HepG2 (cell line): ENCODE data around the gene CCDC106. TPM values are rescaled to one million over a fixed set of nuclear protein-coding genes. Genes with fewer than 3 reads are reported as not detected.

Experiments
- ATF7-NPFF ChIP-seq: sonication (generic); formaldehyde crosslinking; IDR thresholded peaks from 2 replicates; pipeline ENCODE4 v1.8.1; 2023; ENCODE audit warnings: mild to moderate bottlenecking, low read depth, missing genetic modification reagents, moderate library complexity
- KMT2A ChIP-seq: sonication (generic); formaldehyde crosslinking; IDR thresholded peaks from 2 replicates; pipeline ENCODE4 v1.4.0; 2020; ENCODE audit warnings: missing genetic modification reagents
- MED1 ChIP-seq: sonication (generic); formaldehyde crosslinking; IDR thresholded peaks from 2 replicates; pipeline ENCODE4 v1.4.0; 2020; ENCODE audit warnings: missing genetic modification reagents
- MED13 ChIP-seq: sonication (generic); formaldehyde crosslinking; IDR thresholded peaks from 2 replicates; pipeline ENCODE4 v1.5.0; 2020; ENCODE audit warnings: missing genetic modification reagents
- MLLT10 ChIP-seq: sonication (generic); formaldehyde crosslinking; IDR thresholded peaks from 2 replicates; pipeline ENCODE4 v1.4.0; 2020; ENCODE audit warnings: missing genetic modification reagents
- NR3C1 ChIP-seq: sonication (generic); formaldehyde crosslinking; IDR thresholded peaks from 2 replicates; pipeline ENCODE4 v1.4.0; 2020; ENCODE audit warnings: missing genetic modification reagents
- REL ChIP-seq: sonication (generic); formaldehyde crosslinking; conservative IDR thresholded peaks from 2 replicates; pipeline ENCODE4 v1.8.0; 2022; ENCODE audit warnings: mild to moderate bottlenecking, missing genetic modification reagents, moderate library complexity
- REPIN1 ChIP-seq: sonication (generic); formaldehyde crosslinking; IDR thresholded peaks from 2 replicates; pipeline ENCODE4 v1.8.0; 2022; ENCODE audit warnings: missing genetic modification reagents, low read depth, mild to moderate bottlenecking, borderline replicate concordance
- RNF2 ChIP-seq: fragments of 450-650 bp; conservative IDR thresholded peaks from 2 replicates; pipeline ENCODE4 v1.6.1; 2016; ENCODE audit warnings: low read depth
- SIX4 ChIP-seq: sonication (generic); formaldehyde crosslinking; IDR thresholded peaks from 2 replicates; pipeline ENCODE4 v1.4.0; 2020; ENCODE audit warnings: missing genetic modification reagents
- THYN1 ChIP-seq: sonication (generic); formaldehyde crosslinking; IDR thresholded peaks from 2 replicates; pipeline ENCODE4 v1.8.1; 2023; ENCODE audit warnings: low read depth, mild to moderate bottlenecking, moderate library complexity, missing genetic modification reagents, borderline replicate concordance
- TP53 ChIP-seq: sonication (generic); formaldehyde crosslinking; conservative IDR thresholded peaks from 2 replicates; pipeline ENCODE4 v1.4.0; 2020; ENCODE audit warnings: missing genetic modification reagents
- U2AF2 ChIP-seq: fragments of 200-400 bp; formaldehyde crosslinking; IDR thresholded peaks from 2 replicates; pipeline ENCODE4 v1.6.1; 2017; ENCODE audit warnings: low read depth, mild to moderate bottlenecking, low read length
- ZFP1 ChIP-seq: IDR thresholded peaks from 2 replicates; pipeline ENCODE4 v1.6.1; 2016
- ZFP37 ChIP-seq: sonication (generic); formaldehyde crosslinking; IDR thresholded peaks from 2 replicates; pipeline ENCODE4 v1.4.0; 2020; ENCODE audit warnings: missing genetic modification reagents, borderline replicate concordance
- ZNF17 ChIP-seq: sonication (generic); formaldehyde crosslinking; IDR thresholded peaks from 2 replicates; pipeline ENCODE4 v1.5.0; 2020; ENCODE audit warnings: mild to moderate bottlenecking, missing genetic modification reagents
- polyA plus RNA-seq, 8 experiments: library from polyadenylated mRNA; depleted of rRNA in 3 of 8; stranded (reverse) in 7 of 8; unstranded in 1 of 8; fragments of >200 nt; fragmentation: Illumina TruSeq in 4 of 8; extraction: Trizol in 4 of 8; gene quantifications; 2 replicates each; pipeline versions ENCODE4 v1.2.1 to v1.2.3, GENCODE V29; 2011 to 2016; ENCODE audit warnings: low read depth in 4 of 8, missing spikeins in 1 of 8, mixed read lengths in 1 of 8; ENCODE audit not compliant: insufficient read depth in 1 of 8
- total RNA-seq, 5 experiments: library from RNA; depleted of rRNA; stranded (reverse); fragments of >200 nt; fragmentation: Illumina TruSeq; extraction: Trizol; gene quantifications; 2 replicates each; pipeline ENCODE4 v1.2.3, GENCODE V29; 2016; ENCODE audit warnings: low read depth in 1 of 5
- TF ChIP-seq, protein P1 (sequence below): sonication (generic); formaldehyde crosslinking; IDR thresholded peaks from 2 replicates; pipeline ENCODE4 v1.5.0; 2020; ENCODE audit warnings: mild to moderate bottlenecking, missing genetic modification reagents
- TF ChIP-seq, protein P2 (sequence below), 2 experiments: sonication (generic) in 1 of 2; formaldehyde crosslinking in 1 of 2; IDR thresholded peaks; 2 replicates each; pipeline versions ENCODE4 v1.6.1 to v1.9.0; 2014 to 2022; ENCODE audit warnings: antibody characterized with exemption in 1 of 2, borderline replicate concordance in 1 of 2, inconsistent platforms in 1 of 2, low read depth in 1 of 2, missing genetic modification reagents in 1 of 2
- TF ChIP-seq, protein P3 (sequence below): sonication (generic); formaldehyde crosslinking; IDR thresholded peaks from 2 replicates; pipeline ENCODE4 v1.5.1; 2020; ENCODE audit warnings: mild to moderate bottlenecking, missing genetic modification reagents

The CCDC106 gene
- total and polyA plus RNA-seq, 2 of the 13 experiments (the other 11 are each of a cell fraction or from before 2014, with no cell fraction given) = 4.7 to 8.8 TPM

DNA sequence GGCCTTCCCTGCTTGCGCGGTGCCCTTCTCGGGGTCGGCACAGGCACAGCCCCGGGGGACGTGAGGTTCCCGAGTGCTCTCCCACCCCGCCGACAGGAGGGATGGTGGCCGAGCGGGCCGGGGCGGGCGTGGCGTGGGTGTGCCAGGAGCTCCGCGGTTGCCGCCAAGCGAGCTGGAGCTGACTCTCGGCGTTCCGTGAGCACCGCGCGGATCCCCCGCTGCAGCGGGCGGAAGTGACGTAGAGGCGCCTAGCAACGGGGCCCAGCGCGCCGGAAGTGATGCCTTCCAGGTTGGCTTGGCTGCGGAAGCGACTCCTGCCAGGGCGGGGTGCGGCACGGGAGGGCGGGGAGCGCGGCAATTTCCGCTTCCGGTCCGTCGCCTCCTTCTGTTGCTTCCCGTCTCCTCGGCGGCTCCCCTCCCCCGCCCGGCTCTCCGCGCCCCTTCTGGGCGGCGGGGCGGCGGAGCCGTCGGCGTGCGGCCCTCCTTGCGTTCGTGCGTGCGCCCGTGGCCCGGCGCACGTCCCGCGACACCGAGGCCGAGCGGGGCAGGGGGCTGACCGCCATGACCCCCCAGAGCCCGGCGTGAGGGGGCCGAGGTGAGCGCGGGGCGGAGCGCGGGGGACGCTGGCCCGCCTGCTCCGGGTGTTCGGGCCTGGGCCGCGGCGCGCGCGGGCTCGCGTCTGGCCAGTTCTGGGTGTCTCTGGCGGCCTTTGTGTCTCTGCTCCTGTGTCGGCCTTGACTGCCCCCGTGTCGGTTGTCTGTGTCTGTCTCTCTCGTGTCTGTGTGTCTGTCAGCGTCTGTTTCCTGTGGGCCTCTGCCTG lies 27.0 kb downstream of the CCDC106 start, which contains the start of gene EPN1 (continued):
- TF ChIP-seq MLLT10 (CRISPR knock-in tag) (no peak), NR3C1 (CRISPR knock-in tag) (no peak), ZFP37 (CRISPR knock-in tag) (no peak), THYN1 (CRISPR knock-in tag) (no peak), ATF7-NPFF (CRISPR knock-in tag) (no peak; the same call in 1 of the 2 replicates), REPIN1 (CRISPR knock-in tag) (no peak), REL (CRISPR knock-in tag) (0 out of 2 replicates have a peak, but pooled peaks have one; percentile 44), RNF2 (no peak), ZNF17 (CRISPR knock-in tag) (no peak), TP53 (CRISPR knock-in tag) (no peak), MED13 (CRISPR knock-in tag) (peak; percentile 44; the same call in 1 of the 2 replicates), MED1 (CRISPR knock-in tag) (peak; percentile 62), SIX4 (CRISPR knock-in tag) (no peak), U2AF2 (no peak), KMT2A (CRISPR knock-in tag) (peak; percentile 88), ZFP1 (CRISPR knock-in tag) (no peak)
- TF ChIP-seq, protein P1, sequence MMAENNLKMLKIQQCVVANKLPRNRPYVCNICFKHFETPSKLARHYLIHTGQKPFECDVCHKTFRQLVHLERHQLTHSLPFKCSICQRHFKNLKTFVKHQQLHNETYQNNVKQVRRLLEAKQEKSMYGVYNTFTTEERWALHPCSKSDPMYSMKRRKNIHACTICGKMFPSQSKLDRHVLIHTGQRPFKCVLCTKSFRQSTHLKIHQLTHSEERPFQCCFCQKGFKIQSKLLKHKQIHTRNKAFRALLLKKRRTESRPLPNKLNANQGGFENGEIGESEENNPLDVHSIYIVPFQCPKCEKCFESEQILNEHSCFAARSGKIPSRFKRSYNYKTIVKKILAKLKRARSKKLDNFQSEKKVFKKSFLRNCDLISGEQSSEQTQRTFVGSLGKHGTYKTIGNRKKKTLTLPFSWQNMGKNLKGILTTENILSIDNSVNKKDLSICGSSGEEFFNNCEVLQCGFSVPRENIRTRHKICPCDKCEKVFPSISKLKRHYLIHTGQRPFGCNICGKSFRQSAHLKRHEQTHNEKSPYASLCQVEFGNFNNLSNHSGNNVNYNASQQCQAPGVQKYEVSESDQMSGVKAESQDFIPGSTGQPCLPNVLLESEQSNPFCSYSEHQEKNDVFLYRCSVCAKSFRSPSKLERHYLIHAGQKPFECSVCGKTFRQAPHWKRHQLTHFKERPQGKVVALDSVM (CRISPR knock-in tag) = no peak
- TF ChIP-seq, protein P2, sequence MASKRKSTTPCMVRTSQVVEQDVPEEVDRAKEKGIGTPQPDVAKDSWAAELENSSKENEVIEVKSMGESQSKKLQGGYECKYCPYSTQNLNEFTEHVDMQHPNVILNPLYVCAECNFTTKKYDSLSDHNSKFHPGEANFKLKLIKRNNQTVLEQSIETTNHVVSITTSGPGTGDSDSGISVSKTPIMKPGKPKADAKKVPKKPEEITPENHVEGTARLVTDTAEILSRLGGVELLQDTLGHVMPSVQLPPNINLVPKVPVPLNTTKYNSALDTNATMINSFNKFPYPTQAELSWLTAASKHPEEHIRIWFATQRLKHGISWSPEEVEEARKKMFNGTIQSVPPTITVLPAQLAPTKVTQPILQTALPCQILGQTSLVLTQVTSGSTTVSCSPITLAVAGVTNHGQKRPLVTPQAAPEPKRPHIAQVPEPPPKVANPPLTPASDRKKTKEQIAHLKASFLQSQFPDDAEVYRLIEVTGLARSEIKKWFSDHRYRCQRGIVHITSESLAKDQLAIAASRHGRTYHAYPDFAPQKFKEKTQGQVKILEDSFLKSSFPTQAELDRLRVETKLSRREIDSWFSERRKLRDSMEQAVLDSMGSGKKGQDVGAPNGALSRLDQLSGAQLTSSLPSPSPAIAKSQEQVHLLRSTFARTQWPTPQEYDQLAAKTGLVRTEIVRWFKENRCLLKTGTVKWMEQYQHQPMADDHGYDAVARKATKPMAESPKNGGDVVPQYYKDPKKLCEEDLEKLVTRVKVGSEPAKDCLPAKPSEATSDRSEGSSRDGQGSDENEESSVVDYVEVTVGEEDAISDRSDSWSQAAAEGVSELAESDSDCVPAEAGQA (IDR thresholded peaks at IDR 0.05; ENCODE audit: low read depth) = peak; percentile 87
- TF ChIP-seq, protein P2 (CRISPR knock-in tag; IDR thresholded peaks at IDR 0.05; ENCODE audit: borderline replicate concordance) = peak; percentile 60; the same call in 1 of the 2 replicates
- TF ChIP-seq, protein P3, sequence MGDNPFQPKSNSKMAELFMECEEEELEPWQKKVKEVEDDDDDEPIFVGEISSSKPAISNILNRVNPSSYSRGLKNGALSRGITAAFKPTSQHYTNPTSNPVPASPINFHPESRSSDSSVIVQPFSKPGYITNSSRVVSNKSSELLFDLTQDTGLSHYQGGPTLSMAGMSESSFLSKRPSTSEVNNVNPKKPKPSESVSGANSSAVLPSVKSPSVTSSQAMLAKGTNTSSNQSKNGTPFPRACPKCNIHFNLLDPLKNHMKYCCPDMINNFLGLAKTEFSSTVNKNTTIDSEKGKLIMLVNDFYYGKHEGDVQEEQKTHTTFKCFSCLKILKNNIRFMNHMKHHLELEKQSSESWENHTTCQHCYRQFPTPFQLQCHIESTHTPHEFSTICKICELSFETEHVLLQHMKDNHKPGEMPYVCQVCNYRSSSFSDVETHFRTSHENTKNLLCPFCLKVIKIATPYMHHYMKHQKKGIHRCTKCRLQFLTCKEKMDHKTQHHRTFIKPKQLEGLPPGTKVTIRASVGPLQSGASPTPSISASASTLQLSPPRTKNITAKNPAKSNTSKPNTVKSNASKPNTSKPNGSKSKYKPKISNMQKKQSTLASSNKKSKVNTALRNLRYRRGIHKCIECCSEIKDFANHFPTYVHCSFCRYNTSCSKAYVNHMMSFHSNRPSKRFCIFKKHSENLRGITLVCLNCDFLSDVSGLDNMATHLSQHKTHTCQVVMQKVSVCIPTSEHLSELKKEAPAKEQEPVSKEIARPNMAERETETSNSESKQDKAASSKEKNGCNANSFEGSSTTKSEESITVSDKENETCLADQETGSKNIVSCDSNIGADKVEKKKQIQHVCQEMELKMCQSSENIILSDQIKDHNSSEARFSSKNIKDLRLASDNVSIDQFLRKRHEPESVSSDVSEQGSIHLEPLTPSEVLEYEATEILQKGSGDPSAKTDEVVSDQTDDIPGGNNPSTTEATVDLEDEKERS (CRISPR knock-in tag) = no peak
